Pancreas (tissue), 10 donors: ENCODE measurements around the gene TFR2. TPM values are rescaled to one million over a fixed set of nuclear protein-coding genes. Genes with fewer than 3 reads are reported as not detected.

Source experiments
- ATAC-seq, 4 donors: fragments of 200-7000 bp; cut with Tn5 transposase; one replicate each; pipeline versions ENCODE4 v1.8.0 to v1.9.1; 2020; ENCODE audit warnings: mild to moderate bottlenecking in 4 of 4, moderate library complexity in 4 of 4
- DNase-seq, 6 donors: peaks; one replicate each; pipeline ENCODE4 v3.0.0-alpha.2; 2020
- FAIRE-seq: peaks from 2 replicates; lab custom pipeline; 2012; peaks lifted over from hg19 to GRCh38; lab: Jason Lieb, UNC
- H3K27ac ChIP-seq, 4 donors: fragments of 200-600 bp; sonication (generic); 1 replicate in 3 of 4; 2 replicates in 1 of 4; pipeline versions ENCODE4 v1.5.0 to v1.8.0; 2020
- H3K27me3 ChIP-seq, 4 donors: fragments of 200-600 bp; one replicate each; pipeline ENCODE4 v1.8.0; 2021
- H3K36me3 ChIP-seq, 3 donors: fragments of 200-600 bp; sonication (generic) in 1 of 3; one replicate each; pipeline versions ENCODE4 v1.5.0 to v1.8.0; 2020 to 2021
- H3K4me1 ChIP-seq, 3 donors: fragments of 200-600 bp; one replicate each; pipeline ENCODE4 v1.8.0; 2021
- H3K4me3 ChIP-seq, 4 donors: fragments of 200-600 bp; sonication (generic) in 2 of 4; one replicate each; pipeline versions ENCODE4 v1.5.0 to v1.8.0; 2020 to 2021
- H3K9me3 ChIP-seq, 4 donors: fragments of 200-600 bp; one replicate each; pipeline ENCODE4 v1.8.0; 2021
- WGBS, 2 donors: extraction: QIAGEN DNeasy Blood & Tissue Kit; methylation state at CpG; one replicate each; pipeline ENCODE4 v1.1.7; 2013; 5-methylcytosine and 5-hydroxymethylcytosine counted together
- intact Hi-C, 3 donors: fragments of 100-400 bp; cut with DNase I; formaldehyde crosslinking; loops; one replicate each; pipeline versions ENCODE4 v1.11.1 to v1.14.2; 2022
- polyA plus RNA-seq, 2 donors: library from polyadenylated mRNA; stranded (reverse); fragments of 200-250 nt; gene quantifications; one replicate each; pipeline ENCODE4 v1.2.3, GENCODE V29; 2013
- total RNA-seq, 6 donors: library from RNA; stranded (reverse); fragmentation: NEBNext Ultra II Directional in 4 of 6; extraction: Animal tissue kit (Norgen Biotek cat#: 25700) in 4 of 6; gene quantifications; one replicate each; pipeline versions ENCODE4 v1.2.1 to v1.2.4, GENCODE V29; 2021 to 2023
- TF ChIP-seq, protein P1 (sequence below), 4 donors: fragments of 200-600 bp; sonication (generic) in 3 of 4; IDR thresholded peaks; one replicate each; pipeline versions ENCODE4 v1.5.0 to v1.8.0; 2021; ENCODE audit warnings: antibody characterized with exemption in 4 of 4
- donor health status: healthy with polysubstance abuse.
- donor health status: DM: no; HTN: no; CAD: no; lungs with moderate emphysema.
- donor health status: DM: no; HTN: no; CAD: no.
- donor health status: control.
- donor health status: control.
- donor health status: Bipolar disorder and iron deficiency.
- donor health status: DM: yes; HTN: yes; CAD: no.
- donor health status: DM: no; HTN: no; CAD: no.
- donor health status: DM: no; HTN: no; CAD: no.
- donor health status: DM: yes; HTN: yes; CAD: no.

TFR2 gene
- total and polyA plus RNA-seq, 8 donors = 0.28 to 1.2 (median 1.0) TPM

GRCh38 chr7:100588438-100588837 lies 52.9 kb downstream of the TFR2 start:
- 55 to 78% methylated on average over 1 of the region's 1 CpG for WGBS, 2 donors
- H3K36me3 ChIP-seq = no peaks in the 10 kb centered on the region
- DNase-seq (no peak), FAIRE-seq (no peak), ATAC-seq (no peak)
- TF ChIP-seq, protein P1, sequence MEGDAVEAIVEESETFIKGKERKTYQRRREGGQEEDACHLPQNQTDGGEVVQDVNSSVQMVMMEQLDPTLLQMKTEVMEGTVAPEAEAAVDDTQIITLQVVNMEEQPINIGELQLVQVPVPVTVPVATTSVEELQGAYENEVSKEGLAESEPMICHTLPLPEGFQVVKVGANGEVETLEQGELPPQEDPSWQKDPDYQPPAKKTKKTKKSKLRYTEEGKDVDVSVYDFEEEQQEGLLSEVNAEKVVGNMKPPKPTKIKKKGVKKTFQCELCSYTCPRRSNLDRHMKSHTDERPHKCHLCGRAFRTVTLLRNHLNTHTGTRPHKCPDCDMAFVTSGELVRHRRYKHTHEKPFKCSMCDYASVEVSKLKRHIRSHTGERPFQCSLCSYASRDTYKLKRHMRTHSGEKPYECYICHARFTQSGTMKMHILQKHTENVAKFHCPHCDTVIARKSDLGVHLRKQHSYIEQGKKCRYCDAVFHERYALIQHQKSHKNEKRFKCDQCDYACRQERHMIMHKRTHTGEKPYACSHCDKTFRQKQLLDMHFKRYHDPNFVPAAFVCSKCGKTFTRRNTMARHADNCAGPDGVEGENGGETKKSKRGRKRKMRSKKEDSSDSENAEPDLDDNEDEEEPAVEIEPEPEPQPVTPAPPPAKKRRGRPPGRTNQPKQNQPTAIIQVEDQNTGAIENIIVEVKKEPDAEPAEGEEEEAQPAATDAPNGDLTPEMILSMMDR (IDR thresholded peaks at IDR 0.05) = no peak
- H3K4me3 ChIP-seq = no peak overlapping the region
- intact Hi-C loops = no loop called here
- H3K9me3 ChIP-seq = no peaks in the 10 kb centered on the region
- no peaks in the 10 kb centered on the region for H3K27me3 ChIP-seq
- peaks cover 6 to 11% (median 7%) of the 10 kb centered on the region in 3 donors for H3K4me1 ChIP-seq
- H3K27ac ChIP-seq = no peak overlapping the region

DNA sequence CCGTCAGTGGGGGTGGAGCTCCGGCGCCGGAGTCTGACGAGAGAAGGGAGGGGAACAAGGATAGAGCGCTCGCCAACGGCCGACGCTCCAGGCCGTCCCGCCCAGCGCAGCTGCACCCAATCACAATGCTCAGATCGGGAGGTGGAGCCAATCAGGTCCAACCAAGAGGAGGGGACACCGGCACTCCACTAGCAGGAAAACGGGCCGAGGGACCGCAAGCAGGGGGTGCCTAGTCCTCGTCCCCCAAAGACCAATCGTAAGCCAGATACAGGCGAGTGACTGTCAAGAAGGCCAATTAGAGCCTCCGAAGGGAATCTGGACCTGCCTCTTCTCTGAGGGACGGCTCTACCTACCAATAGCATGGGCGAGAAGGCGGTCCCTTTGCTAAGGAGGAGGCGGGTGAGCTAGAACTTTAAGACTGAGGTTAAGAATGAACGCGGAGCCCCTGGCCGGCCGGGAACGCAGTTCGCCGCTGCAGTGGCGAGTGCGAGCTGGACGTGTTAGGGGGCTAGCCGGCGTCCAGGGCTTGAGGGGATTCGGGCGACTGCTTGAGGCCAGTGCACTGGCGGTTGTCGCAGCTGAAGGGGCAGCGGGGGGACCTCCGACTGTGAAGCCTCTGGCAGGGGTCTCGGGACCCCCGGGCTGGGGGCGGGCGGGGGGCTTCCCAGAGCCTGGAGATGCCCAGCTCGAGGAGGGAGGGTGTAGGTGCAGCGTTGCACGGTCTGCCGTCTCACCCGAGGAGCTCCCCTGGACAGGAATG lies 54.9 kb downstream of the TFR2 start, which contains the start of gene FBXO24:
Gene FBXO24, plus strand, starts transcription at position 63 of the 760 bp plus-strand sequence. Its CDS starts 298 bp downstream, at position 361.
- intact Hi-C loops = no loop called here
- DNase-seq (peak; percentile 86 to 100 (median 100)), ATAC-seq (peak in 2 of 4 donors; percentile 77 to 91), FAIRE-seq (peak; percentile 98)
- H3K4me3 ChIP-seq = peak within 1 kb of the TSS; percentile 85 to 100 (median 98)
- TF ChIP-seq, protein P1 (IDR thresholded peaks at IDR 0.05) = no peak
- peak within 1 kb of the TSS; percentile 98 to 100 (median 99) for H3K27ac ChIP-seq
- peaks cover 0 to 7% (median 5%) of the 10 kb centered on the region in 3 donors for H3K36me3 ChIP-seq
- H3K4me1 ChIP-seq = peaks cover 19 to 26% (median 24%) of the 10 kb centered on the region in 3 donors
- H3K27me3 ChIP-seq = no peaks in the 10 kb centered on the region
- WGBS, 2 donors = 0% methylated on average over 49 to 53 of the region's 53 CpGs
- no peaks in the 10 kb centered on the region for H3K9me3 ChIP-seq

- DNase-seq = peak in 5 of 6 donors; percentile 67 to 98 (median 74)
- no peak for FAIRE-seq
- no peaks in the 10 kb centered on the region for H3K27me3 ChIP-seq
- peaks cover 19 to 28% (median 24%) of the 10 kb centered on the region in 3 donors for H3K4me1 ChIP-seq
- peak within 1 kb of the TSS; percentile 98 to 100 (median 99) for H3K27ac ChIP-seq
- H3K4me3 ChIP-seq = peak within 1 kb of the TSS; percentile 85 to 100 (median 98)
- ATAC-seq = peak; percentile 46 to 86 (median 68)
- intact Hi-C loops = no loop called here
- WGBS, 2 donors = 0 to 1% methylated on average over 33 to 61 of the region's 61 CpGs
- TF ChIP-seq, protein P1 (IDR thresholded peaks at IDR 0.05) = no peak
- peaks cover 0 to 13% (median 13%) of the 10 kb centered on the region in 3 donors for H3K36me3 ChIP-seq
- no peaks in the 10 kb centered on the region for H3K9me3 ChIP-seq
Observed at GRCh38 chr7:100585511-100586265, 55.7 kb downstream of the TFR2 start, which contains the start of gene LRCH4. Gene LRCH4, minus strand, starts transcription at chr7:100586129. Its CDS starts 29 bp downstream, at chr7:100586100.

GRCh38 chr7:100584683-100585510 lies 56.5 kb downstream of the TFR2 start:
- Histone ChIP-seq H3K27ac (peak overlapping the region; percentile 98 to 100 (median 99)), H3K4me3 (peak overlapping the region; percentile 85 to 100 (median 98)), H3K27me3 (no peaks in the 10 kb centered on the region), H3K4me1 (peaks cover 19 to 28% (median 24%) of the 10 kb centered on the region in 3 donors), H3K36me3 (peaks cover 2 to 15% (median 13%) of the 10 kb centered on the region in 3 donors), H3K9me3 (no peaks in the 10 kb centered on the region)
- intact Hi-C loops = no loop called here
- WGBS, 2 donors = 1 to 2% methylated on average over 18 to 20 of the region's 20 CpGs
- DNase-seq (peak in 5 of 6 donors; percentile 75 to 81 (median 77)), FAIRE-seq (no peak), ATAC-seq (peak; percentile 0 to 13 (median 0))
- TF ChIP-seq, protein P1 (IDR thresholded peaks at IDR 0.05) = no peak
